22Rv1 (cell line): Measurements from ENCODE around the gene CBR1.

Source experiments
- H3K27ac ChIP-seq: fragments of 450-650 bp; 2 replicates; pipeline ENCODE4 v1.5.1; 2017
- CTCF ChIP-seq: fragments of 450-650 bp; IDR thresholded peaks from 2 replicates; pipeline ENCODE4 v1.5.1; 2017; ENCODE audit warnings: mild to moderate bottlenecking
- ZFX ChIP-seq: fragments of 450-650 bp; IDR thresholded peaks from 2 replicates; pipeline ENCODE4 v1.6.1; 2017; ENCODE audit warnings: antibody characterized with exemption, borderline replicate concordance

The CBR1 gene

GRCh38 chr21:36079671-36080070 lies 9.8 kb downstream of the CBR1 start:
- no peak overlapping the region for H3K27ac ChIP-seq
- TF ChIP-seq CTCF (no peak), ZFX (no peak)

GRCh38 chr21:36080386-36080785 lies 10.6 kb downstream of the CBR1 start:
- no peak overlapping the region for H3K27ac ChIP-seq
- TF ChIP-seq ZFX (no peak), CTCF (no peak)

DNA sequence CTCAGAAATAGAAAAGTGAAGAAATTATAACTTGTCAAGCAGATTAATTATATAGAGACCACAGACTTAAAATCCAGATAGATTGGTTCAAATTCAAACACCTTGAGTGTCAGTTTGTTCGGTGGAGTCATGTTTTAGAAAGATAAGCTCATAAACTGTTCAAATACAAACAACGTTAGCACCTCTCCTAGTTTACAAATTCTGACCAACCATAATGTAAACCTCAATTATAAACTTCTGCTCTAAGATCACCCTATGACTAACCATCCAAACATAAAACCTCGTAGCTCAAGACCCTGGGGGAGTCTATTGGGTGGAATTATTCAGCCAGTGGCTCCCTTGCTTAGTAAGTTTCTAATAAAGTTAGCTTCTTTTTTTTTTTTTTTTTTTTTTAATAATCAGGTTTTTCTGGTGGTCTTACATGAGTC lies 12.4 kb downstream of the CBR1 start:
- no peak for TF ChIP-seq ZFX
- no peak for TF ChIP-seq CTCF

DNA sequence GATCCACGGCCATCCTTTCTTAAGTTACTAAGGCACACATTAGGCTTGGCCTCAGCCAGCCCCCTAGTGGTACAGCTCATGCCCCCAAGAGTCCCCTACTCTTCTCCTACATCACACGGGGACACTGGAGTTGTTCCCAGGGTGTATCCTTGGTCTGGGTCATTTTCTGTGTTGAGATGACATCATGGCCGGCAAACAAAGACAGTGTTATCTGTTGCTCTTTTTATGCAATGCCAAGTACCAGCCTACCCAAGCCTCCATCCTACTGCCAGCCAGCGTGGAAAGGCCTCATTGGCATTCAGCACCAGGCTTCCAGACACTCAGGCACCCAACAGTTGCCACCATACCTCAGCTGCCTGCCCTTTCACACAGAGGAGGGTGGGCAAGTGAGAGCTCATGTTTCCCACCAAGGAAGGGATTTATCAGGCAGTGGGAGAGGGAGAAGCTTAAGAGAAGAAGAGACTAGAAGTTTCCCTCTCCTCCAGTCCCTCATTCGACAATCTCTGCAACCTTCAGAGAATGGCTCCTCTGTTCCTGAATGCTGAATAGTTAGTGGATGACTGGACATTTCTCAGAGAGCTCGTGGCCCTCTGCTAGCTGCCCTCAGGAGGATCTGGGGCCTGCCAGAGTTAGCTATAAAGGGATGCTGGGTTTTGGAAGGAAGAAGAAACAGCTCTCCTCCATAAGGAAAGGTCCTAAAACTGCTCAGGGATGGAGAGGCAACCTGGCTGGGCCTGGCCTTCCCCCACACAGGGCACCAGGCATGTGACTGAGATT lies 17.7 kb downstream of the CBR1 start:
- TF ChIP-seq ZFX = no peak
- TF ChIP-seq CTCF = no peak
- no peak overlapping the region for H3K27ac ChIP-seq

More for the DNA sequence above, 12.4 kb downstream of the CBR1 start:
- no peak overlapping the region for H3K27ac ChIP-seq

GRCh38 chr21:36089946-36090345 lies 20.1 kb downstream of the CBR1 start:
- H3K27ac ChIP-seq = no peak overlapping the region
- TF ChIP-seq ZFX (no peak), CTCF (no peak)

- no peak for TF ChIP-seq ZFX
- TF ChIP-seq CTCF = no peak
Measured at GRCh38 chr21:36092681-36093080, 22.9 kb downstream of the CBR1 start.

GRCh38 chr21:36093512-36093911 lies 23.7 kb downstream of the CBR1 start:
- H3K27ac ChIP-seq = no peak overlapping the region
- no peak for TF ChIP-seq ZFX
- no peak for TF ChIP-seq CTCF

More at GRCh38 chr21:36092681-36093080, 22.9 kb downstream of the CBR1 start:
- H3K27ac ChIP-seq = no peak overlapping the region
